ENCODE data around the gene BSX. TPM values are rescaled to one million over a fixed set of nuclear protein-coding genes. Genes with fewer than 3 reads are reported as not detected.
A peak's percentile ranks its signal among the peaks of the same experiment; 100 is the strongest.

BSX gene
- total RNA-seq (2014; rRNA removed; shearing (Covaris generic)) = not detected in 2 replicates
- not detected in 2 replicates for polyA plus RNA-seq (2015; cell fraction: cytosol; rRNA removed)
- polyA plus RNA-seq (2015; cell fraction: nucleus; rRNA removed) = not detected in 2 replicates

DNA sequence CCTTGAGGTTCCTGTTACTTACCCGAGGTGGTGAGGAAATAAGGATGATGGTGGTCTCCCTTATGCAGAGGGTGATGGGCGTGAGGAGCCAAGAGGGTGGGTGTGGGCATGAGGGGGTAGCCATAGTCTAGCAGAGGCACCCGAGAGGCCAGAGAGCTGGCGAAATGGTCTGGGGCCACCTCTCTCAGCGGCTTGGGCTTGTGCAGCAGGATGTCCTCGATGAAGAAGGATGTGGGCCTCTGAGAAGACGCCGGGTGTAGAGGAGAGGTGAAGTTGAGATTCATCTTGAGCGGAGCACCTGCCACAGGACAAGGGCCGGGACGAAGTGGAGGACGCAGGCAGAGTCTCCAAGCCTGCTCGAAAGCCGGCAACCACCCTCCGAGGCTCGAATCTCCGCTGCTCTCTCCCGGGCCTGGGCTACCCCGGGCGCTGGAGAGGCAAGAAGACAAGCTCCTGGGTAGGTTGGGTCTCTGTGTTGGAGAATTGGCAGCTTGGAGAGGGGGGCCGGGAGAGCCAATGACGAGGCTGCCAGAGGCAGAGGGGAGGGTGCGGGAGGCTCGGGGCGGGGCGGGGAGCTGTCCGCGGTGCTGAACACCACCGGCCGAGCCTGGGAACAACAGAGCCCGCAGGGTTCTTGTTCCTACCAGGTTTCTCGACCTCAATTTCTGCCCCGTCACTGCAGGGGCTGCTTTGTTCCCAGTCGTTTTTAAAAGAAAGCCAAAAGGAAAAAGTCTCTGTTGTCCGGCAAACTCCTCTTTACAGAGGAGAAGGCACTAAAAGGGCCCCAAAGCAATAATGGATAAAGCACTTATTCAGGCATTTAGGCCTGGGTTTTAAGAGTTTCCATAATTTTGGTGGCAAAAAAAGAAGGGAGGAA is at the start of gene BSX:
BSX (minus strand) TSS at position 447 of the 877 bp plus-strand sequence; CDS start at position 284, 163 bp downstream.
- in situ Hi-C loops (cut with HindIII; ENCODE audit: low pct_unique_long_range_greater_than_20kb, low sequenced_read_pairs) = no loop called here
- peak; percentile 50 for DNase-seq (ENCODE audit: low read depth, low spot score)

DNA sequence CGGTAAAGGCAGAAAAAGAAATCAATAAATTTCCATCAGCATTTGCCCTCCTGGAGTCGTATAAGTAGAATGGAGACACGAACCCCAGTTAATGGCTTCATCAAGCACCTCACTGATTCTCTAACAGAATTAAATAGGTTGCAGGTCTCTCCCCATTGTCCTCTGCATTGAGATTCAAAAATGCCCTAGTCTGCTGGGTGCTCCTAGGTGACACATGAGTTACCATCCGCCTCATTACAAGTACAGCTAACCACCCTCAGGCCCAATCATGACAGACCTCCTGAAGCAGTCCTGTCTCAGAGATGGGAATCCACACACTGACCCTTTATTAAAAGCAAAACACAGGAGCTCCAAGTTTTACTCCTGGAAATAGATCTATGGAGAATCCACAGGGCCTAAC is 48.9 kb upstream of the BSX start:
- in situ Hi-C loops (cut with HindIII; ENCODE audit: low pct_unique_long_range_greater_than_20kb, low sequenced_read_pairs) = no loop called here
- DNase-seq (ENCODE audit: low read depth, low spot score) = no peak

DNA sequence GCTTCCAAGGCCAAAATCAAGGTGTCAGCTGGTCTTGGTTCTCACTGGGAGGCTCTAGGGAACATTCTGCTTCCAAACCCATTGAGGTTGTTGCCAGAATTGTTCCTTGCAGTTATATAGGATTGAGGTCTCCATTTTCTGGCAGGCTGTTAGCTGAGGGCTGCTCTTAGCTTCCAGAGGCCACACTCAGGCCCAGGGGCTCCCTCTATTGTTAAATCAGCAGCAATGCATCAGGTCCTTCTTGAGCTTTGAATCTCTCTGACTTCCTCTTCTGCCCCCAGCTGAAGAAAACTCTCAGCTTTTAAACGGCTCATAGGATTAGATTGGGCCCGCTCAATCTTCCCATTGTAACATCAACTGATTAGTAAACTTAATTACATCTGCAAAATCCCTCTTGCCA is 39.3 kb upstream of the BSX start:
- DNase-seq (ENCODE audit: low read depth, low spot score) = peak; percentile 74
- in situ Hi-C loops (cut with HindIII; ENCODE audit: low pct_unique_long_range_greater_than_20kb, low sequenced_read_pairs) = no loop called here

DNA sequence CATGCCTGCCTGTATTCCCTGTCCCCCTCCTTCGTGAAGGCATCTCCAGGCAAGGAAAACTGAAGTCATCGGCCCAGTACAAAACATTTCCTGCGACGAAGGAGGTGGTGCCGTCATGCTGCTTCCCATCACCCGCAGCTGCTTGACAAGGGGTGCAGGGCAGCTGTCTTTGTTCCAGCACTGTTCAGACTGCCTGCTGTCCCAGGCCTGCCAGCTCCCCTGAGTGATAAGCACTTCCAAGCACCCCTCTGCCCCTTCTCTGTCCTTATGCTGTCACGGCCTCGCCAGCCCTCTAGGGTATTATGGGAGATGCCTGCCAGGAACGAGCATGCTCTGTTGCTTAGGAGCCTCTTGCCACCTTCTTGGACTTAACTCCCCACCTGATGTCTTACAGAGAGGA is 37.1 kb upstream of the BSX start:
- in situ Hi-C loops (cut with HindIII; ENCODE audit: low pct_unique_long_range_greater_than_20kb, low sequenced_read_pairs) = no loop called here
- no peak for DNase-seq (ENCODE audit: low read depth, low spot score)

DNA sequence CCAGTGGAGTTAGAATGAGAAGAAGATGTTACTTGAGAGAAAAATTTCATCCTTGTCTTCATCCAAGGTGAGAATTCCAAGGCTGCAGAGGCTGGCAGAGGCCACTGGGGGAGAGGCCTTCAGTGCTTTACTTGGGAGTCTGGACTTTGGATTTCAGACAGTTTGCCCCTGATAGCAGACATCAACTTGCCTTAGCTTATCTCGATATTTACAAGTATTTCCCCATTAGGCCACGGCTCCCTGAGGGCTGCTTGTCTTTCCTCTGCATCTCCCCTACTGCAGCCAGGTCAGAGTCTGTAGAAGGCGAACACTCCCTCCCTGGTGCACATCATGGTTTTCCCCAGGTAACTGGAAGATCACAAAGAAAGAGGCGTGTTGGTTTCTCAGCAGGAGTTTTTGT is 29.9 kb upstream of the BSX start:
- in situ Hi-C loops (cut with HindIII; ENCODE audit: low pct_unique_long_range_greater_than_20kb, low sequenced_read_pairs) = no loop called here
- DNase-seq (ENCODE audit: low read depth, low spot score) = no peak

DNA sequence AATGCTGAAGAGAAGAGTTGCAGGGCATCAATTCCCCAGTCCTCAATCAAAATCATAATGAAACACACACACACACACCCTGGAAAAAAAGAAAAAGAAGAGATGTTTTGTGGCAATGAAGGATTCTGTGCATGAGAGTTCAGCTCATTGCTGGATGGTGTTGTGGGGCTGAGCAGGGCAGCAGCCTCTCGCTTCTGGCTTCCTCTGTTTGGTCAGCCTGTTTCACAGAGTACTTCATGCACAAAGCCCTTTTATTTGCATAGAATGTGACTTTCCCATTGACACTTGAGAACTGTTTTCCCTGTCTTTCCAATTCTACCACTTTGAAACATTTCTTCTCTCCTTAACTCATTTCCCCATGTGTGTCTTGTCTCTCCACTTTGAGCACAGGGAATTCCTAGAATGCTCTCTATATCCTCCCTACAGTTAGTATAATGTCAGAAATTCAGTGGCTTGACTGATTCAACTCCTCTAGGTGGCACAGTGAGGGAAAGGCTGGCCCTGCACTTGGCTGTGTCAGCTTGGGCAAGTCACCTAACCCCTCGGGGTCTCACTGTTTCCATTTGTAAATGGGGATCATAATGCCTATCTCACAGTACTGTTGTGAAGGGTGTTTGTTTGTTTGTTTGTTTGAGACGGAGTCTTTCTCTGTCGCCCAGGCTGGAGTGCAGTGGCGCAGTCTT is 25.4 kb upstream of the BSX start:
- DNase-seq (ENCODE audit: low read depth, low spot score) = peak; percentile 17
- in situ Hi-C loops (cut with HindIII; ENCODE audit: low pct_unique_long_range_greater_than_20kb, low sequenced_read_pairs) = no loop called here

DNA sequence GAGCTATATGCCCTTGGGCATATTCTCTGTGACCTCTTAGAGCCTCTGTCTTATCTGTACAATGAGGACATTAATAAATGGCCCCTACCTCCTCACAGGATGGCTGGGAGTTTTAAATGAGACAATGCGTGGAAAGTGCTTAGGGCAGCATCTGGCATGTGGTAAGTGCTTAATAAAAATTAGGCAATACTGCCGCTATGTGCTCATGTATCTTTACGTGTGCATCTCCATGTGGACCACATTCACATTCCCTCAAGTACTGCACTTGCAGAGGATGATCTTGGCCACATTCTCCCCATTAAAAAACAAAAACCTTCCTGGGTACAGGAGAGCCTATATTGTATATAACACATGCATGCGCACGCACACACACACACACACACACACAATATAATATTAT is 19.1 kb upstream of the BSX start:
- peak; percentile 48 for DNase-seq (ENCODE audit: low read depth, low spot score)
- in situ Hi-C loops (cut with HindIII; ENCODE audit: low pct_unique_long_range_greater_than_20kb, low sequenced_read_pairs) = no loop called here

DNA sequence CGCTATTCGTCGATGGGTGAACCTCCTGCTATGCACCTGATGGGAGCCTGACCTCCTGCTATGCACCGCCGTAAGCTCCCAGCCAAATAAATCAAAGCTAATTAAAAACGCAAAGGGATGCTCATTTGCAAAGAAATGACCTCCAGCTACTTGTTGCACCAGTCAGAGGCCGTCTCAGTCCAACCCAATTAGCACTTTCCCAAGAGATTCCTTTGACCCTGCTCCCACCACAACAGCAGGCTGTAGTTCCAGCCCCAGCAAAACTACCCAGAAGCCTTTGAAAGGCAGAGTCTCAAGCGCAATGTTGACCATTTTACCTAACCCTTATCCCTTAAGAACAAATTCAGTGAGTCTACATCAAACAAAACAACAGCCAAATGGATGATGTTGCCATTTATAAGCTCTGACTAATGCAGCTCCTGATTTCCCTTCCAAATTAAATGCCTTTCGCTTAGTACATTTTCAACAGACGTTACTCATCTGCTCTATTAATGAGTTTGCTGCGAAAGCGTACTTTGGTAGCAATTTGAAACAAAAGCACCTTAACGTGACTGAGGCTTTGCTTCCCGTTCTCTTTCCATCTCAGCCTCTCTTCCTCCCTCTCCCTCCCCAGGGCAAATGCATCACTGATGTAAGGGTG is 17.2 kb upstream of the BSX start:
- in situ Hi-C loops (cut with HindIII; ENCODE audit: low pct_unique_long_range_greater_than_20kb, low sequenced_read_pairs) = no loop called here

DNA sequence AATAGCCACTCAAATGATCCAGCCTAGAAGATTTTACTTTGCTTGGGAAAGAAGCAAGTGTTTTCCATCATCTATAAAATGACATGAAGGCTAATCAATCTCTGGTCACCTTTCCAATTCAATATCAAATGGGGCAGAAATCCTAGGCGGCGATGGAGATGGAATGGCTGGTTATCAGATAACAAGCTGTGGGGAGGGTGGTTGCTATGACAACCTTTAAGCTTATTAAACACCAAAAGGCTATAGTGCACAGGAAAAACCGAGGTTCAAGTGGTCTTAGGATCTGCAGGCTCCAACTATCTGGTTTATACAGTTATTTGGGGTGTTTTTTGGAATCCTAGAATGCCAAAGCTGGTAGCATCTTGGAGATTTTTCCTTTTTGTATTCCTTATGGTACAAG is 13.9 kb upstream of the BSX start:
- in situ Hi-C loops (cut with HindIII; ENCODE audit: low pct_unique_long_range_greater_than_20kb, low sequenced_read_pairs) = no loop called here
- no peak for DNase-seq (ENCODE audit: low read depth, low spot score)

More for the DNA sequence above, 17.2 kb upstream of the BSX start:
- DNase-seq (ENCODE audit: low read depth, low spot score) = no peak

DNA sequence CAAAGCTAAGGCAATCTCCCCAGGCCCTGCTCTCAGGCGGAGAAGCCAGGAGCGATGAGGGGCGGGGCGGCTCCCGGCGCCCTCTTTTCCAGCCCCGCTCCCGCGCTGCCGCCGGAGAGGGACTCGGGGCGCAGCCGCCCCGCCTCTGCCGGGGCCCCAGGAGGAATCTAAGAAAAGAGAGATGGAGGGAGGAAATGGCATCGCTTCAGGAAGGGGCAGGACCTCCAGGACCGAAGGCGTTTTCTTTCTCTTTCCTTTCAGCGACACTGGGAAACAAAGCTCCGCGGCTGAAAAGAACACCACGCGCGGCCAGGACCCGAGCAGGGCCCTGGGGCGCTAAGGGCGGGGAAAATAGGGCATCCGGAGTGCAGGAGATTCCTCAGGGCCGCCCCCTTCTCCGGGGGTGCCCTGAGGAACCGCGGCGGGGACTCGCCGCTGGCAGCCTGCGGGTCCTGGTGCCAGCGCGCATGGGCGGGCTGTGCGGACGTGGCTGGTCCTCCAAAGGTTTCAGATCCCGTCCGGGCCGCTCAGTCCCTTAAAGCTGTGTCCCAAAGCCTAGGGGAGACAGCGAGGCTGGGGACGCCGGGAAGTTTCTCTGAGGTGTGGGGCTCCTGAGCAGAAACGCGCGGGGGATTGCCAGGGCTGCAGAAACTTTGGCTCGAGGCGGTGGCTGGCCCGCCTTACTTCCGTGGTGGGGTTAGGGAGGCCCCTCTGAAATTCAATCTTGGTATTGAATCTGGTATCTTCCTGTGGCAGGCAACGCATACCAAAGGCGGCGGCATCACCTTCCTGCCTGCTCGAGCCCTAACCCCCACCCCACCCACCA is 2.8 kb upstream of the BSX start:
- DNase-seq (ENCODE audit: low read depth, low spot score) = peak; percentile 22
- in situ Hi-C loops (cut with HindIII; ENCODE audit: low pct_unique_long_range_greater_than_20kb, low sequenced_read_pairs) = no loop called here

DNA sequence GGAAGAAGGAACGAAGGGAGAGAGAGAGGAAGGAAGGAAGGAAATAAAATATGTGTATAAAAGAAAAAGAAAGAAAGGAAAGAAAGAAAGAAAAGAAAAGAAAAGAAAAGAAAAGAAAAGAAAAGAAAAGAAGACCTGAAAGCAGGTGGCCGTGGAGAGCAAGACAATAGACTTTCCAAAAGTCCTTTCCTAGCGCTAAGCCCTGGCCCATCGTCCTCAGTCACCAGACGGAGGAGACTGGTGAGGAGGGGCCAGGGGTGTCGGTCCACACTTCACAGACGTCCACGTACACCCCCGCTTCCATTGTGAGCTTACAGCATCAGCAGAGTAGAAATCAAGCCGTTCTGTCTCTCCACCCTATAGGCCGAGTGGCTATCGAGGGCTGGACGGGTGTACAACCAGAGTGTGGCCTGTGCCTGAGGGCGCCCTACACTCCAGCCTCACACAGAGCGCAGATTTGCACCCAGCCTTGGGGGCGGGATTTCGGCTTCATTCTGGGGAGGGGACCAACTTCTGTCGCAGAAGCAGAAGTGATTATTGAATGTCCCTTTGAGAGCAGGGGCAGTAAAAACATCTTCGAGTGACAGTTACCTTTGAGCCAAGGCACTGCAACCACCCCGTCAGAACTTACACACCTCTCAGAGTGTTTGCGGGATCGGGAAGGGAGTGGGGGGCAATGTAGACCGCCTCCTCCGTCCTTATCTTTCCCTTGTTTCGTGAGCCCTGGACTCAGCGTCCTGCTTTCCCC is 2.0 kb upstream of the BSX start:
- DNase-seq (ENCODE audit: low read depth, low spot score) = no peak
- in situ Hi-C loops (cut with HindIII; ENCODE audit: low pct_unique_long_range_greater_than_20kb, low sequenced_read_pairs) = no loop called here

DNA sequence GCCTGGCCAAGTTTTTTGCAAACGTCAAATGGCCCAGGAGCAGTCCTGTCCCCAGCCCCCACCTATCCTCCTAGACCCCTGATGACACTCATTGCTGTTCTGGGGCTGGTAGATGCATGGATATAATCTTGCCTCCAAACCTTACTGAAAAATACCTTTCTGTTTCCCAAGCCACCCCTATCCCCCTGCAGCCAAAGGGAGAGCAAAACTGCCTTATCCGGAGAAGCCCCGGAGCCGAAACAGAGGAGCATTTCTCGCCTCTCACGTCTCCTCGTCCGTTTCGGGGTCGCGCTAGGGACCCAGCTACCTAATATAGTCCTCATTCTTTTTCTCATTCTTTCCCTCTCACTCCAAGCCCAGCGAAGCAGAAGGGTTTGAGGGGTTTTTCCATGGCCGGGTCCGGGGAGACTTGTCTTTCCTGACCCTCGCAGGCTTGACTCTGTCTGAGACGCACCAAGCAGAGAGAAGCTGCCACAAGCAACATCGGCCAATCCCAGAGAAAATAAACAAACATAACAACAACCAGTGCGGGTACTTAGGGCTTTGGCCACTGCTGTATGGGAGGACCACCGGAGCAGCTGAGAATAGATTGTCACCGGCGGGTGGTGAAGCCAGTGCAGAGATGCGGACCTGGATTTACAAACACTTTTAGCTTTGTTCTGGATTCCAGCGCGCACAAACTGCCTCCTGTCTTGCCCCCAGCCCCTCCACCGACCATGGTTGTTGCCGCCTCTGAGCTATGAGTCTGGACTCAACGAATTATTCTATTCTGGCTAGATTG is 1.6 kb downstream of the BSX start:
- DNase-seq (ENCODE audit: low read depth, low spot score) = no peak
- in situ Hi-C loops (cut with HindIII; ENCODE audit: low pct_unique_long_range_greater_than_20kb, low sequenced_read_pairs) = no loop called here

DNA sequence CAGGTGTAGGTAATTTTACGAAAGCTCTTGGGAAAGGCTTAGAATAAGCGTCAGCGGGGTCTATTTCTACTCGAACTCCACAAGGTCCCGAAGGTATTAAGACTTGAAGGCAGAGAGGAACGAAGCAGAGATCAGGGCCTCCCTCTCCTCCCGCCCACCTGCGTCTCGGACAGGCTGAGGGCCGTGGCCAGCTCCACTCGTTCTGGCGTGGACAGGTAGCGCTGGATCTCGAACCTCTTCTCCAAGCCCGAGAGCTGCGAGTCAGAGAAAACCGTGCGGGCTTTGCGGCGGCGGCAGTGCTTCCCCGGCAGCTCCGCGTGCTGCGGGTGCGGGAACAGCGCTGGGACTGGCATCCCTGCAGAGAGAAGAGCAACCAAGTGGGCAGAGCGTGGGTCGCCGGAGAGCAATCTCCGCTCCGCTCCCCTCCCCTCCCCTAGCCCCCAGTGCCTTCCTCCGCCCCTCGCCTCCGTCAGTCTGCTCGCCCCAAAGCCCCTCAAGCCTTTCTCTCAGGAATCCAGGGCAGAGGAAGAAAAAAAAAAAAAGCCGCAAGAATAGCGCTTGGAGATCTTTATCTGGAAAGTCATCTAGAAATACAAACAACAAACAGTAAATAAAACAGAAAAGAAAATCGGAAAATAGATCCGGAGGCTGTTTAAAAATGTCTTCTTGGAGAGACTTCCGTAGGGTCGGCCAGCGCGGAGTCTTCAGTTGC is 2.4 kb downstream of the BSX start:
- no peak for DNase-seq (ENCODE audit: low read depth, low spot score)
- in situ Hi-C loops (cut with HindIII; ENCODE audit: low pct_unique_long_range_greater_than_20kb, low sequenced_read_pairs) = no loop called here

DNA sequence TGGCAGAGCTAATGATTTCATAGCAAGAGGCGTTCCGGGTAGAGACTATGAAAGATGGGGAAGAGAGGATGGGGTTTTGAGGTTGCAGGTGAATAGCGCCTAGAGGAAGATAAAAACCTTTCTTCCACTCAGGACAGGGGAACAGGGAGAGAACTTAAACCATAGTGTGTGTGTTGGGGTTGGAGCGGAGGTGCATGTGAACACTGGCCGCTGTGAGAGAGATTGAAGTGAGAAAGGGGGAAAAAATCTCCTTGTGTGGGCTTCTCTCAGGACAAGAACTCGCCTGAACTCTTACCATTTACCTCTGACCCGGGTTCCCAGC is 3.4 kb downstream of the BSX start:
- no peak for DNase-seq (ENCODE audit: low read depth, low spot score)

DNA sequence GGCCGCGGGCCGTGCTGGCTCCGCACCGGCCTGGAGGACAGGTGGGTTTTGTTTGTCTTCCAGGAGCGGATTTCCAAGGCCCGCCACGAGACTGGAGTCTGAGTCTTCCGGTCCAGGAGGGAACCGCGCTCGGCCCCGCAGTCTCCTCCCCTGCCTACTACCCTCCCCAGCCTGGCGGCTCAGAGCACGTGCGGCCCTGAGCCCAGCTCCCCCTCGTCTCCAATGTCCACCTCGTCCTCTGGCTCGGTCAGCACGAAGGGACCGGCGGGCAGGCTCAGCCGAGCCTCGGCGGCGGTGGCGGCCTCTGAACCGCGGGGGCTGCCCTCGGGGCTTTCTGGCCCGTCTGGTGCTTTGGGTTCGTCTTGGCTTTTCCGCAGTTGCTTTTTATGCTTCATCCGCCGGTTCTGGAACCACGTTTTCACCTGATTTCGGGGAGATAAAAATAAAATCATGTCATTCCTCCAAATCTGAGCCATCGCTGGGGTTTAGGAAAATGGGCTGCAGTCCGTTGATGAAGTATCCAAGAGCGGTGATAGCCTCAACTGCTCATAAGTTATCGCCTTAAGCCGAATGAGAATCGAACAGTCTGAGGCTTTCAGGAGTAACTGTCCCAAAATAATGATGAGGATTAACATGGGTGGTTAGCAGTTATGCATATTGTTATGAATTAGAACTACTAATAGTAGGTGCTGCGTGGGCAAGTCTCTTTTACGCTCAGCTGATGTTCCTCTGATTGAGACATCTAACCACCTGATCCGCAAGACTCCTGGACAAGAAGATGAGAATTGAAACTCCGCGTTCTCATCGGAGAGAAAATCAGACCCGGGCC is 4.0 kb downstream of the BSX start:
- in situ Hi-C loops (cut with HindIII; ENCODE audit: low pct_unique_long_range_greater_than_20kb, low sequenced_read_pairs) = no loop called here
- no peak for DNase-seq (ENCODE audit: low read depth, low spot score)

More for the DNA sequence above, 3.4 kb downstream of the BSX start:
- in situ Hi-C loops (cut with HindIII; ENCODE audit: low pct_unique_long_range_greater_than_20kb, low sequenced_read_pairs) = no loop called here

Data from SK-MEL-5 (cell line).